Stimulated activated CD8-positive, alpha-beta memory T cell treated with anti-CD3 and anti-CD28 coated beads, Interleukin-12 subunit alpha, Interleukin-12 subunit beta, amount 100 ng/mL, for 4 hours (primary cell): Measurements from ENCODE around the gene SUPT3H.
"Not testable (repeated sequence)": the region's sequence is repeated elsewhere in the genome, so short reads cannot be mapped to it uniquely, and the experiment has no call there.

Experiments used
- DNase-seq: peaks from one replicate; pipeline ENCODE4 v3.0.0-alpha.2; 2020; ENCODE audit warnings: low read depth

The SUPT3H gene

DNA sequence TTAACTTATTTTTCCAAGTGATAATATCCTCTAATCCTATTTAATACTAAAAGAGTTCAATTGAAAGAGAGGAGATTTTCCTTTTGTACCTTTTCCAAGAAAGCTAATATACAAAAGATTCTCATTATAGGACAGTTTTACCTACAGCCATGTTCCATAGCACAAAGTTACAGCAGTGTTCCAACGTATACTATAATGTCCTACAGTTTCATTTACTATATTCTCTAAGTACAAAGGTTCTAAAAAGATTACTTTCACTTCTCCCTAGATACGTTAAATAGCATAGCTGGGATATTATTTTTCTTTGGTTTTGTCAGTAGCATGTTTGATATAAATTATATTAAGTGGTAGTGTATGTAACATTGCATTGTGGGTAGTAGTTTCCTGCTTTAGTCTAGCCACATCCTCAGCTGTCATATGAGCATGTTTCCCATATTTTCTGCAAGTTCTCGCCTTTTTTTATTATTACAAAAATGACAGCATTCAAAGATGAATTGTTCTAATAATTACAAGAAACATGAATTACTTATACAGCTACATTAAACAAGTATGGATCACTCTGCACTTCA is 54.0 kb downstream of the SUPT3H start:
- DNase-seq: no peak

DNA sequence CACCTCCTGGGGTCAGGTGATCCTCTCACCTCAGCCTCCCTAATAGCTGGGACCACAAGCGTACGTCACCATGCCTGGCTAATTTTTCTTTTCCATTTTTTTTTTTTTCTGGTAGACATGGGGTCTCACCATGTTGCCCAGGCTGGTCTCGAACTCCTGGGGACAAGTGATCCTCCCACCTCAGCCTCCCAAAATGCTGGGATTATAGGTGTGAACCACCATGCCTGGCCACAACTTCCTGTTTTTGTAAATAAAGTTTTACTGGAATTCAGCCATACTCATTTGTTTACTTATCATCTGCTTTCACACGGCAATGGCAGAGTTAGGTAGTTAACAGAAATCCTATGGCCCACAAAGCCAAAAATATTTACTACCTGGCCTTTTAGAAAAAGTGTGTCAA is 57.4 kb downstream of the SUPT3H start:
- DNase-seq: no peak

DNA sequence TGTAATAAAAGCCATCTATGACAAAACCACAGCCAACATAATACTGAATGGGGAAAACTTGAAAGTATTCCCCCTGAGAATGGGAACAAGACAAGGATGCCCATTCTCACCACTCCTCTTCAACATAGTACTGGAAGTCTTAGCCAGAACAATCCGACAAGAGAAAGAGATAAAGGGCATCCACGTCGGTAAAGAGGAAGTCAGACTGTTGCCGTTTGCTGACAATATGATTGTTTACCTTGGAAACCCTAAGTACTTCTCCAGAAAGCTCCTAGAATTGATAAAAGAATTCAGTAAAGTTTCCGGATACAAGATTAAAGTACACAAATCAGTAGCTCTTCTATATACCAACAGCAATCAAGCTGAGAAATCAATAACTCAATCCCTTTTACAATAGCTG is 63.6 kb downstream of the SUPT3H start:
- no peak for DNase-seq

DNA sequence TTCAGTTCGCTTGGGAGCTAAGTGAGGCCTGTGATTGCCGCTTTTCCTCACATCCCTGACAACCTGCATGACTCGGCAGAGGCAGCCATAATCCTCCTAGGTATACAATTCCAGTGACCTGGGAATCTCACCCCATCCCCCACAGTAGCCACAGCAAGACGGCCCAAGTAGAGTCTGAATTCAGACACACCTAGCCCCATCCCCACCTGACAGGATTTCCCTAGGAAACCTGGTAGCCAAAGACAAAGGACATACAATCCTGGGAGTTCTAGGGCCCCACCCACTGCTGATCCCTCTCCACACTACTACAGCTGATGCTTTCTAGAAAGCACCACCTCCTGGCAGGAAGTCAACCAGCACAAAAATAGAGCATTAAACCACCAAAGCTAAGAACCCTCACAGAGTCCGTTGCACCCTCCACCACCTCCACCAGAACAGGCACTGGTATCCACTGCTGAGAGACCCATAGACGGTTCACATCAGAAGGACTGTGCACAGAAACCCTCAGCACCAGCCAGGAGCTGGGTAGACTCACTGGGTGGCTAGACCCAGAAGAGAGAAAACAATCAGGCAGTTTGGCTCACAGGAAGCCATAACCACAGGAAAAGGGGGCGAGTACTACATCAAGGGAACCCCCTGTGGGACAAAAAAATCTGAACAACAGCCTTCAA is 67.5 kb downstream of the SUPT3H start:
- no peak for DNase-seq

DNA sequence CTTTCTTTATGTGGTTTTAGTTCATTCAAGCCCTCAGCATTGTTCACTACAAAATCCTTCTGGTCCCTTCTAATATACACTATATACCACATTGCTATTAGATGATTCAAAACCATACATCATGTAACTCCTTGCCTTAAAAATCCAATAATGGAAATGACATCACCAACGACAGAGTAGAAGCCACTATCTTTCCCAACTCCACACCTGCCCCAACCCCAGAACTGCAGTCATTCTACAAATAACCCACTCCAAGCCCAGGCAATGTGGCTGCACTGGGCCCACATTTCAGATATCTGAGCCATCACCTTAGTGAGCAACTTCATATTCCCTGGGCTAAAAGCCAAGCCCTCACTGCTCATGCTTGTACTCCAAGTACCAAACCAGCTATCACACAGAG is 72.2 kb downstream of the SUPT3H start:
- no peak for DNase-seq

DNA sequence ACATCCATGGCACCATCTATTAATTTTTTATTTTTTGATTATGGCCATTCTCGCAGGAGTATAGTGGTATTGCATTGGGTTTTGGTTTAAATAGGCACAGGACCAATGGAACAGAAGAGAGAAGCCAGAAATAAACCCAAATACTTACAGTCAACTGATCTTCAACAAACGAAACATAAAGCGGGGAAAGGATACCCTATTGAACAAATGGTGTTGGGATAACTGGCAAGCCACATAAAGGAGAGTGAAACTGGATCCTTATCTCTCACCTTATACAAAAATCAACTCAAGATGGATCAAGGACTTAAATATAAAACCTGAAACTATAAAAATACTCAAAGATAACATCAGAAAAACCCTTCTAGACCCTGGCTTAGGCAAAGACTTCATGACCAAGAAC is 74.9 kb downstream of the SUPT3H start:
- no peak for DNase-seq

DNA sequence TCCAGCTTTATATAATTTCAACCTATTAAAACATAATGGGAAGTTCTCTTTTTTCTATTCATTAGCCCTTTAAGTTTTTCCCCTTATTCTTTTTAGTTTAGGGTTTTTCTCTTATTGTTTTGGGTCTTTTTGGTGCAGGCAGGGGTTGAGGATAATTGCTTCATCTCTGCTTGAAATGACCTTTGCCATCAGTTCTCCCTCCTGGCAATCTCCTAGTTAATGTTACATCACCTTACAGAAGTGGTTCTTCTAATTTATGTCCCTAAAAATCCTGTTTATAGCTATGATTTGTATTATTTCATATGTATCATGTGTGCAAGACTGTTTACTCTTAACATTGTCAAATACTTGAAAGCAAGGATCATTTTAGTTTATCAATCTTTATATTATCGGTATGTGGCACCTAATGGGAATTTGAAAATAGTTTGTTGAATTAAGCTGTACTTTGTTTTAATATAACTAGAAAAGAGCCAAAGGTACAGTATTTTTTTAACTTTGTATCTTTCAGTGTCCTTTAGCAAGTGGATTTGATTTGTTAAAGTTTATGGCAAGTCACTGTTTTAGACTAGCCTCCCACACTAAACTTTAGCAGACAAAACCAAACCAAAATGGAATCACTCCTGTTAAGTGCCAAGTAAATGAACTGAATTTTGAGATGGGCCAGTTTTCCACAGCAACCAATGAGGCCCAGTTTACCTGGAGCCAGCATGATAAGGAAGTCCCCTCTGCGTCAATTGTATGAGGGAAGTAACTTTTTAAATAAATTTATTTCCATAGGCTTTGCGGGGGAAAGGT is 76.2 kb downstream of the SUPT3H start:
- DNase-seq: no peak

- DNase-seq: no peak
Measured at GRCh38 chr6:45300736-45301135, 77.0 kb downstream of the SUPT3H start.

DNA sequence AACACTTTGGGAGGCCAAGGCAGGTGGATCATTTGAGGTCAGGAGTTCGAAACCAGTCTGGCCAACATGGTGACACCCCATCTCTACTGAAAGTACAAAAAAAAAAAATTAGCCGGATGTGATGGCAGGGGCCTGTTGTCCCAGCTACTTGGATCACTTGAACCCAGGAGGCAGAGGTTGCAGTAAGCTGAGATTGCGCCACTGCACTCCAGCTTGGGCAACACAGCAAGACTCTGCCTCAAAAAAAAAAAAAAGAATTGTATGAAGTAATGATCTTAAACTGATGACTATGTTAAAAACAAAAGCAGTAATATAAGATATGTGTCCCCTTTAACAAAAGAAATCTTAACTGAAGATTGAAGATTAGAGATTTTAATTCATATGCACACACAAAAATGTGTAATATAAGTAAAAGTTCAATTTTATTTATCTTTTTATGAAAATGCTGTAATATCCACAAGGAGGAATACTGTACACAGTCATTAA is 78.6 kb downstream of the SUPT3H start:
- no peak for DNase-seq

- no peak for DNase-seq
Measured at GRCh38 chr6:45297320-45297719, 80.4 kb downstream of the SUPT3H start.

- DNase-seq: not testable (repeated sequence)
Measured at GRCh38 chr6:45294065-45294701, 83.6 kb downstream of the SUPT3H start.

DNA sequence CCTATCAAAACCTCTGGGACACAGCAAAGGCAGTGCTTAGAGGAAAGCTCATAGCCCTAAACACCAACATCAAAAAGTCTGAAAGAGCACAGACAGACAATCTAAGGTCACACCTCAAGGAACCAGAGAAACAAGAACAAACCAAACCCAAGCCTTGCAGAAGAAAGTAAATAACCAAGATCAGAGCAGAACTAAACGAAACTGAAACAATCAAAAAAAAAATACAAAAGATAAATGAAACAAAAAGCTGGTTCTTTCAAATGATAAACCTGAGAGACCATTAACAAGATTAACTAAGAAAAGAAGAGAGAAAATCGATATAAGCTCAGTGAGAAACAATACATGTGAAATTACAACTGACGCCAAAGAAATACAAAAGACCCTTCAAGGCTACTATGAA is 84.4 kb downstream of the SUPT3H start:
- no peak for DNase-seq

DNA sequence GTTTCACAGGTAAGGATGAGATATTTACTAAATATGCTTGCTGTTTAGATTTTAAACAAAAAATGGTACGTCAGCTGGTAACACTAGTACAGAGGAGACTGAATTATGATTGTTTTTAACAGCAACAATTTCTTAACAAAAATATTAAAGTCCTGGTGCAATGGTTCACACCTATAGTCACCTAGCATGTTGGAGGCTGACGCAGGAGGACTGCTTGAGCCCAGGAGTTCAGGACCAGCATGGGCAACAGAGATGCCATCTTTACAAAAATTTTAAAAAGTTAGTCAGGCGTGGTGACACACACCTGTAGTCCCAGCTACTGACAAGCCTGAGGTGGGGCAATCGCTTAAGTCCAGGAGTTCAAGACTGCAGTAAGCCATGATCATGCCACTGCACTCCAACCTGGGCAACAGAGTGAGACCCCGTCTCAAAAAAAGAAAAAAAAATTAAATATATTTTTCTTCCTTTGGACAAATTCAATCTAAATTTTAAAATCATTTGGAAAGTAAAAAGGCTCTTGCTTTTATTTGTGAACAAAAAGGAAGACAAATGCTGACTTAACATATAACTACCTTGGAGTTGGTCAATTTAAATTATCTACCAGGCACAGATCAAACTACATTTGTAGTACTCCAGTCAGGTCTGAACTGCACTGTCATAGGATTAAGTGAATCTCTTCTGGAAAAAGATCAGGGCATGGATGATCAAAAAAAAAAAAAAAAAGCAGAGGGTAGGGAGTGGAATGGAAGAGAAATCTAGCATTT is 87.8 kb downstream of the SUPT3H start:
- DNase-seq: no peak

GRCh38 chr6:45286707-45287106 is 91.0 kb downstream of the SUPT3H start:
- not testable (repeated sequence) for DNase-seq

DNA sequence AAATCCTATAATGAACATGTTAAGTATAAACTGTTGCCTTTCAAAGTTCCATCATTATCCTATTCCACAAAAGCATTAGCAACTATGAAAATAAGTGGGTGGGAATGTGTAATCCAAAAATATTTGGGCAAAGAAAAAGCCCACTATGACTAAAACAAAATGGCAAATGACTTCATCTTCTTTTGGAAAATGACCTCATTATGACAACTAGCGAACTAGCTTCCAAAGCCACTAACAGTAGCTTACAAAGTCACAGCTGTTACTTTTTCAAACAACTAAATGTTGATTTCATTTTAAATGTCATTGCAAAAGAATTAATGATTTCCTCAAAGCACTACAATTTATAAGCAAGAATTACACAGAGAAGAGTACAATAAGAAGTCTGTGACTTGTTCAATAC is 99.4 kb downstream of the SUPT3H start:
- no peak for DNase-seq

DNA sequence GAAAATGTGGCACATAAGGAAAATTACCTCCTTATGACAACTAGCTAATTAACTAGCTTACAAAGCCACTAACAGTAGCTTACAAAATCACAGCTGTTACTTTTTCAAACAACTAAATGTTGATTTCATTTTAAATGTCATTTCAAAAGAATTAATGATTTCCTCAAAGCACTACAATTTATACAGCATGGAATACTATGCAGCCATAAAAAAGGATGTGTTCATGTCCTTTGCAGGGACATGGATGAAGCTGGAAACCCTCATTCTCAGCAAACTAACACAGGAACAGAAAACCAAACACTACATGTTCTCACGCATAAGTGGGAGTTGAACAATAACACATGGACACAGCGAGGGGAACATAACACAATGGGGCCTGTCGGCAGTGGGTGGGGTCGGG is 100.0 kb downstream of the SUPT3H start:
- DNase-seq: not testable (repeated sequence)

DNA sequence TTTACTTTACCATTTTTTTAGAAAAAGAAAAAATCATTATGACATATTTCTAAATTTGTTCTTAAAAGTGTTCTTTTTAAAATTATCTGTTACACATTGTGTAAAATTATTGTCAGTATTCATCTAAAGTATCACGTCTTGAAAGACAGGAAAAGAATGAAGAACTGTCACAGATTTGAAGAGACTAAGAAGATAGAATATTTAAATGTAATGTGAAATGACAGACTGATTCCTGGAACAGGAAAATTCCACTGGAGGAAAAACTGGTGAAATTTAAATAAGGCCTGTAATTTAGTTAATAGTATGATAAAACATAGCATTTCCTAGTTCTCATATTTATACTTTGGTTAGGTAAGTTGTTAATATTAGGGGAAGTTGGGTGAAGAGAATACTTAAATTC is 102.4 kb downstream of the SUPT3H start:
- DNase-seq: no peak

DNA sequence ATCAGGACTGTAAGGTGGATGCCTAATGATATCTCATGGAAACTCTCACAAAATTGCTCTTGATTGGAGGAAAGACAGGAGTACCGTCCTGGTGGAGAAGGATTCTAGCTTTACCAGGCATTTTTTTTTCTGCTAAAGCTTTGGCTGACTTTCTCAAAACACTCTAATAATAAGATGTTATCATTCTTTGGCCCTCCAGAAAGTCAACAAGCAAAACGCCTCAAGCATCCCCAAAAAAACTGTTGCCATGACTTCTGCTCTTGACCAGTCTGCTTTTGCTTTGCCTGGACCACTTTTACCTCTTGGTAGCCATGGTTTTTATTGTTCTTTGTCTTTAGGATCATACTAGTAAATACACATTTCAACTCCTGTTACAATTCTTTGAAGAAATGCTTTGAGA is 105.1 kb downstream of the SUPT3H start:
- DNase-seq: no peak

GRCh38 chr6:45265246-45265645 is 112.5 kb downstream of the SUPT3H start:
- DNase-seq: no peak

DNA sequence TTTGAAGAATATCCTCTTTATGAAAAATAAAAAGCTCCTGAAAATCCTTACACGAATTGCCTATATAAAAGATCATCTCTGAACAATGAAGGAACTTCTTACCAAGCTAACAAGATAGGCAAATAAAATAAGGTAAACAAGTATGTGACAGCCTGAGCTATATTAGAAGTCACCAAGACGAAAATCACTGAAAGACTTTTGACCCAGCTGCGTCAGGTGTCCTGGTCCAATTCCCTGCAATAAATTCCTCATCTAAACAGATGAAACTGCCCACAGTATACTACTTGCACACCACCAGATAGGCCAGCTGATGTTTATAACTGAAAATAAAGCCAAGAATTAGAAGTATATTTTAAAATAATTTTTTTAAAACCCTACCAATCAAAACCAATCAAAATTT is 117.0 kb downstream of the SUPT3H start:
- no peak for DNase-seq

- DNase-seq: no peak
Measured at GRCh38 chr6:45256697-45257695, 120.7 kb downstream of the SUPT3H start.
